Stimulated activated CD4-positive, alpha-beta T cell treated with anti-CD3 and anti-CD28 coated beads, Interleukin-4, amount 100 ng/mL, for 4 hours (primary cell): ENCODE results near the gene PSTPIP1.
A peak's percentile ranks its signal among the peaks of the same experiment; 100 is the strongest.

Experiments used
- DNase-seq, 2 experiments: peaks; one replicate each; pipeline ENCODE4 v3.0.0-alpha.2; 2020

The PSTPIP1 gene

DNA sequence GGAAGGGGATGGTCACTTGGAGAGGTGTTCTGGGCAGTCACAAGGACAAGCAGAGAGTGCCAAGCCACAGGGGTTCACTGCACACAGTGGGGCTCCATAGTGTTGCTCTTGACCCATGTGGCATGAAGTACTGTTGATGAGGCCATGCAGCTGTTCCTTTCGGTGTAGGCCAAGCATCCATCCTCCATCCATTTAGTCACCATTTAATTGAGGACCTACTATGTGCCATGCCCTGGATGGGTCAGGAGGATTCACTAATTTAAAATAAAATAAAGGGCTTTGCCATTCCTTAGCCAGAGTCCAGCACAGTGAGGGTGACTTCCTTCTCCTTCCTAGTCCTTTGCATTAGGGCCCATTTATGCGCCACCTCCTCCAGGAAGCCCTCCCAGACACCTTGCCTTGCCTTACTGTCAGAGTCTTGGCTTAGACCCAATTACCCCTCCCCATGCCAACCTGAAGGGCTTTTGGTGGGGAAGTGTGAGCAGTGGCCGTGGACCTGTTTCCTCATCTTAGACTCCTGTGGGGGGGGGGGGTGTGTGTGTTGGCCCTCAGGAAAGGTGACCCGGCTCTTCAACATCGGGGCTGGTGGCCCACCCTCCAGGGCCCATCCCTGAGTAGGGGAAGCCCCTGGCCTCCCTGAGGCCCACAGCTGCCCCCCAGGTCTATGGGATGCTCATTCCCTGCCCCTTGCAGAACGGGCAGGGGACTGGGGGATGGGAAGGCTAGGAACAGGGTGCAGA lies 25.6 kb downstream of the PSTPIP1 start:
- DNase-seq, result no peak

DNA sequence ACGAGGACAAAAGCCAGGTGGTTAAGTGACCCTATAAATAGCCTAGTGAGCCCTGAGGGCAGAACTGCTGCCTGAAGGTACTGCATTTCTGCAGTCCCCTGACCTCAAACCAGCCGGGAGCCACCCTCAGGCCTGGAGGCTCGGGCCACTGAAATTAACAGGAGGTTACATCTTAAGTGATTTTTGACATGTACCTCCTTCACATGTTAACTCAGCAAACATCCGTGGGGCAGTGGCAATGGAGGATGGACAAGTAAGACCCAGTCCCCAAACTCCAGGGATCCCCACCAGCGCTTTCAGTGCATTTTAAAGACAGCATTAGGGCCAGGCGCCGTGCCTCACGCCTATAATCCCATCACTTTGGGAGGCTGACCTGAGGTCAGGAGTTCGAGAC lies 26.2 kb downstream of the PSTPIP1 start:
- DNase-seq, result no peak

DNA sequence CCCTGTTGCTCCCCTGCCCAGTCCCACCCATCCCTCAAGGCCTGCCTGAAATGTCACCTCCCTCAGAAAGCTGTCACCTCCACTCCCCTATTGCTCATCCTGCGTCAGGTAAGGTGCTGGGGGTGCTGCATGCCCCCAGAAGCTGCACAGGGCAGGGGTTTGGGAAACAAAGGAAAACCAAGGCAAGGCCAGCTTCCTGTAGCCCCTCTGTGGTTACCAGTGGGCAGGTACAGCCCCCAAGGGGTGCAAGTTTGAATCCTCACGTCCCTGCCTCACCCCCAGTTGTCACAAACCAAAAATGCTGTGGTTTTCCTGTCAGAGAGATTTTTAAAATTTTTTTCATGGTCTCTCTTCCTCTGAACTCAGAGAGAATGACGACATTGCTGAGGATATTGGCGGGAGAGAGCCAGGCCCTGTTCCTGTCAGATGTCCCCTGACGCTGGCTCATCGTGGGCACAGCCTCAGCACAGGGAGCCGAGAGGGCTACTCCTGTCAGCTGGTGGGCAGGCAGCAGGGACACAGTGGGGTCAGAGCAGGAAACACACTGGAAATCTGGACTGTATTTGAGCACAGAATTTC lies 27.0 kb downstream of the PSTPIP1 start:
- DNase-seq, result no peak

DNA sequence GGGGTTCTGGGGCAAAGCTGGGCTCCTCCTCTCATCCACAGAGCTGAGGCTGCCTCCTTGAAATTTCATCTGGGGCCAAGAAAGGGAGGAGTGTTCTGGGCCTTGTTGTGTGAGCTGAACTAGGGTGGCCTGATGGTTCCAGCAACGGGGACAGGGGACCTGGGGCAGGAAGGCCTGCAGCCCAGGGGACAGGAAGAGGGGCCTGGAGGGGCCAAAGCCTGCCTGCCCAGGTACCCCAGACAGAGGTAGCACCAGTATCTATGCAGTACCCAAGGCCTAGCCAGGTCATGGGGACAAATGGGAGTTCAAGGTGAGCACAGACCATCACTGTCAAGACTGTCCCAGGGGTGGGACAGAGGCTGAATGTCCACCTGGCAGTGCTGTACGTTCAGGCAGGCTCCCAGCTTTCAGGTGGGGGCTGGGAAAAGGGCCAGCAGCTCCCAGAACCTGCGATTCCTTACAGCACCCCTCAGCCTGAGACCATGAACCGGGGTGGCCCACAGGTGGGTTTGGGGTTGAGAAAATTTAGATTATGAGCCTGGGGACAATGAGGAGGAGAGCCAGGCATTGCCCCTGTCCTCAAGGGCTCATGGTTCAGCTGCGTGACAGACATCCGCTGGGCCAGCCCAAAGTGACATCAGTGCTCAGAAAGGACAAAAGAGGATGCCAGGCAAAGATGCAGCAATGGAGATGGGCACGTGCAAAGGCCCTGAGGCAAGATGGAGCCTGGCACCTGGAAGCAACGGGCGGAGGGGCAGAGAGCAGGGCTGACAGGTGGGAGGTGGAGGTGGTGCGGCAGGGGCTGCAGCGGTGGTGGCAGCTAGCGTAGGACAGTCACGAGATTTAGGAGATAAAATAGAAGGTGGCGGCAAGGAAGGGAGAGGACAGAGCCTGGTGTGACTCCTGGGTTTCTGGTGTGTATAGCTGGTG lies 28.0 kb downstream of the PSTPIP1 start:
- DNase-seq, result no peak

DNA sequence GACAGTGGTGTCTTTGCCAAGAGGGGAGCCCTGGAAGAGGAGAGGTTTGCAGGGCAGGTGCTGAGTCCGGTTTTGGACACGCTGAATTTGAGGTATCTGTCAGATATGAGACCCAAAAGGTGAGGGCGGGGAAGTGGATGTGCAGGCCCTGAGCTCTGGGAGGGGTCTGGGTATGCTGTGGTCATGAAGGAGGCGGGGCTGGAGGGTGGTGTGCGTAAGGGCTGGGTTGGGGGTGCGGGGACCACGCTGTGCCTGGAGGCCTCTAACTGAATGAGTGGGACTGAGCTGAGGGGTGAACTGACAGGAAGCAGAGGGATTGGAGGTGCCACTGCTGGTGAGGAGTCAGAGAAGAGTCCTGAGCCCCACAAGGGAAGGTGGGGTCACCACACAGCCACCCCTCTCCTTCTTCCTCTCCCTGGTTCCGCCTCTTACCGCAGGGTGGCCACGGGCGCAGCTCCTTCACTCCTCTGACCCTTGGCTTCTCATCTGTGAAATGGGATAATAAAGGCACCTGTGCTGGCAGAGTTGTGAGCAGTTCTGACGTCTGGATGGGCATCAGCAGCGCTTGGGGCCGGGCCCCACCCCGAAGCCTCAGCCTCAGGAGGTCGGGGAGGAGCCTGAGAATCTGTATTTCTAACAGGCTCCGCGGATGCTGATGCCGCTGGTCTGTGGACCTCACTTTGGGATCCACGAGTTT lies 28.8 kb downstream of the PSTPIP1 start:
- DNase-seq, result no peak

DNA sequence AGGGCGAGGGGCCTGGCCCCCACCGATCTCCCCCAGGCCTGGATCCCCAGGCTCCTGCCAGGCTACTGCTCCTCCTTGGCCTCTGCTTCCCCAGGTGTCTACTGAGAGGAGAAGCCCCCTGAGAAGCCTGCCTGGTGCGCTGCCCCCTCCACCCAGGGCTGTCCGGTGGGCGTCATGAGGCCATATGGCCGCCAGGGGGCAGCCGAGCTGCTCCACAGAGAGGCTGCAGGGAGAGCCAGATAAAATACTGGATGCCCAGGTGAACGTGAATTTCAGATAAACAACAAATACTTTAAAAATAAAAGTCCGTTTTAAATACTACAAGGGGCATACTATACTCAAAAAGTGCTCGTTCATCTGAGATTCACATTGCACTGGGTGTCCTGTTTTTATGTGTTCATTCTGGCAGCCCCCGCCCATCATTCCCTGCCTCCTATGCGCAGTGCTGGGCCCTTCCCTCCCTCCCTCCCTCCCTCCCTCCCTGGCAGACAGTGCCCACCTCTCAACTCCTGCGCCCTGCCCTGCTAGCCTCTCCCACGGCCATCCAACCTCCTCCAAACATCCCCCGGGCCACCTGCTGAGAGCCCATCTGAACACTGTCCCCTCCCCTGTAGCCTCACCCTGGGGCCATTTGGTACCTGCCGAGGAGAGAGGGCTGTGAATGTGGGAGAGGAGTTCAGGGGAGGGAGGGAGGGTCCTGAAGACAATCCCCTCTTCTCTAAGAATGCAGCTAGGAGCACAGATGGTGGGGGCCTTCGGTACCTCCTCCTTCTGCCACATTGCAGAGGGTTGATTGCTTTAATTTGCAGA lies 29.6 kb downstream of the PSTPIP1 start:
- peak; percentile 48 to 73 for DNase-seq

DNA sequence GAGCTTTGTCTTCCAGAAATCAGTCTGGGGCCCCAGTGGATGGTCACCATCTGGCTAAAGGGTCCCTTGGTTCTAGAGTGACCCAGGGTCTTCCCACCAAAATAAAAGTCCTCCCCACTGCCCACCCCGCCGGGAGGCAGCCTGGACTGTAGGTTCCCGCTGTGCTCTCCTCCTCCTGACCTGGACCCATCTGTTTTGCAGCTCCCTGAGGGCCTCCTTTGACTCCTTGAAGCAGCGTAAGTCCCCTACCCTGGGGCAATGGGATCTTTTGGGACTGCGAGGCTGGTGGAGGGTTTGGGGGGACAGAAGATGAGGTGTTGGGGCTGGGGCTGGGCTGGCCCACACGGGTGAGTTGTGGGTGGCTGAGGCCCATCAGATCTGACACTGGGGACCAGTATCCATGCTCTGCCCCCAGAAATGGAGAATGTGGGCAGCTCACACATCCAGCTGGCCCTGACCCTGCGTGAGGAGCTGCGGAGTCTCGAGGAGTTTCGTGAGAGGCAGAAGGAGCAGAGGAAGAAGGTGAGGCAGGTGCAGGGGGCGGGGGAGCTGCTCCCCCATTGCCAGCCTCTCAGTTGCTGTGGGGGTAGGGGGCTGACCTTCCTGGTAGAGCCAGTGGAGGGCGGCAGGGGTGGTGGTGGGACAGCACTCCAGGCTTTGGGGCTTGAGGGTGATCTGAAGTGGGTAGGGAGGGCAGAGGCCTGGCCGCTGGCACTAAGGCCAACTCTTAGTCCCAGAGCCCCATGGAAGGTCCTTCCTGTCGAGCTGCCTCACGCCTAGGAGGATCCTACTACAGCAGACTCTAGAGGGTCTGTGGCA lies 30.4 kb downstream of the PSTPIP1 start:
- DNase-seq, result no peak

DNA sequence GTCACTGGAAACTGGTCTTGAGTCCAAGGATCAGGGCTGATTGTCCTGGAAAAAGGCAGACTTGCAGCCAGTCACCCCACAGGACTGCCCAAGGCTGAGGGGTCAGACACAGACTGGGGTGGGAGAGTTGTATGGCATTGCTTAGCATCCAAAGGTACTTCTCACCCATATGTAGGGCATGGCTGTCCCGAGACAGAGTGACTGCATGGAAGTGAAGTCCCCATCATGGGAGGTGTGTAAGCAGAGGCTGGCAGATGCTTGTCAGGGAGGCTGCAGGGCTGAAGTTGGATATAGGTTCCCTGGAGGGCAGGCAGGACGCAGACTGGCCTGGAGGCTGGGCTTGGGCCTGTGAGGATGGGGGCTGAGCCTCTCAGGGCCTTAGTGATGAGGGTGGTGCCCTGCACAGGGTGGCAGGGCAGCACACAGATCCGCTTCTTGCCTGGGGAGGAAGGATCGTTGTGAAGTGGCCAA lies 31.1 kb downstream of the PSTPIP1 start:
- DNase-seq, result no peak

DNA sequence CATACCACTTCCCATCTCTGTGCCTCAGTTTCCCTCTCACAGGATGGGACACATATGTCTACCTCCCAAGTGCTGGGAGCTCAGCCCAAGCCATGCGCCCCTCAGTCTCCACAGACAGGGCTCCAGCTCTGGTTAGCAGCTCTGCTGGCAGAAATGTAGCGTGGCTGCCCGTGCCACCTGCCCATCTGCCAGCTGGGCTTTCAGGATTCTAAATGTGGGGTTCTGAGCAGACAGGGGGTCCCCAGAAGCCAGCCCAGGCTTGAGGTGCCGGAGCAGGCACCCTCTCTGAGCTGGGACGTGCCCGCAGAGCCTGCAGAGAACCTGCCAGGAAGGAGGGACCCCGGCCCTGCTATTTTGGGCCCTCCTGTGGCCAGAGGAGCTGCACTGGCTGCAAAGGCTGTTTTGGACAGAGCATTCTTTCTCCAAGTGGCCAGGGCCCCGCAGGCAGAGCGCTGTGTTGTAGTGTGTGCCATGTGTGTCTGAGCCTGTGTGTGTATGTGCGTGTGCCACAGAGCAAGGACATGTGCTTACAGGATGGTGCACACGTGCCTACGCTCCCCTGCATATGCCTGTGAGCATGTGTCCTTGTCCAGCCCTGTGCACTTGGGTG lies 31.7 kb downstream of the PSTPIP1 start:
- DNase-seq, result peak in 1 of 2 experiments; percentile 0

DNA sequence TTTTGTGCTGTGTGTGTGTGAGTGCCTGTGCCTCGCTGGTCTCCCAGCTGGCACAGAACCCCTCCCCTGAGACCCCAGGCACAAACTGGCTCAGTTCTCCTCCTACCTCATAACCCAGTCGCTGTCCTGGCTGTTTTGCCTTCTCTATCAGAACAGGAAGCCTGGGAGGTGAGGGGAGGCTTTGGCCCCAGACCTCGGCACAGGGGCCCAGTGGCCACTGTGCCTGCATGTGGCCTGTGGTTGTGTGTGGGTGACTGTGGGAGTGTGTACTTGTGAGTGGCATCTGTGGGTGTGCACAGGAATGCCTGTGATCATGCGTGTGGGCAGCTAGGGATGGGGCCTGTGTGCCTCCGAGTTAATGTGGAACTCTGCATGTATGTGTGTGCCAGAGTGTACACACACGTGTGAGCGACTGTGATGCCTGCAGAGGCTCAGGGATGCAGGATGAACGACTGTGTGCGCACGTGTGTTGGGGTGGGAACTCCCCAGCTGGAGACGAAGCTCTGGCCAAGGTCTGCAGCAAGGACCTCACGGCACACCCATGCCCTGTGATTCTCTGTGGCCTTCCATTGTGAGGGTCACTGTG lies 32.3 kb downstream of the PSTPIP1 start:
- DNase-seq, result no peak

DNA sequence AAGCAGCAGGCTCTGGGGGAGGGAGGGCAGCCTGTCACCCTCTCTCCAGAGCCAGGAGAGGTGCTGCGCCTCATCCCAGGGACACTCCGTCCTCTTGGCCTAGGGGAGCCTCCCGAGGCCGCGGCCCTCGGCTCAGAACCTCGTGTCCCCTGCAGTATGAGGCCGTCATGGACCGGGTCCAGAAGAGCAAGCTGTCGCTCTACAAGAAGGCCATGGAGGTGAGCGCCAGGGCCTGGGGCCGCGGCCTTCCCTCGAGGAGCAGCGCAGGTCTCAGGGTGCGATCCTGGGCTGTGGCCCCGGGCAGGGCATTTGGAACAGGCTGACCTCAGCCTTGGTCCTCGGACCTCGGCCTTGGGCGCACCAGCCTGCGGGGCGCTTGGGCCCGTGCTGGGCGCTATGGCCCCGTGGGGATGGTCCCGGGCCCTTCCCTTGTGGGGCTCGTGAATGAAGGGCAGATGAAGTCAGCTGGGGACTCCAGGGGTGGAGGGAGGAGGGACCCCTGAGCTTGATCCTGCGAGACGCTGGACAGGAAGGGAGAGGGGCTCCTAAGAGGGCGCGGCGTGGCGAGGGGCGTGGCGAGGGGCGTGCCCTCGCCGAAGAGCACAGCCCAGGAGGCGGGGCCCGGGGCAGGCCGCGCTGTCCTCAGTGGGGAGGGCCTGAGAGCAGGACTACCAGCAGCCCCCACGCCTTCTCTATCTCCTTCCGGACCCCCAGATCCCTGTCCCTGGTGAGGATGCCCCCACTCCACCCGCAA lies 32.9 kb downstream of the PSTPIP1 start:
- DNase-seq, result peak in 1 of 2 experiments; percentile 1

DNA sequence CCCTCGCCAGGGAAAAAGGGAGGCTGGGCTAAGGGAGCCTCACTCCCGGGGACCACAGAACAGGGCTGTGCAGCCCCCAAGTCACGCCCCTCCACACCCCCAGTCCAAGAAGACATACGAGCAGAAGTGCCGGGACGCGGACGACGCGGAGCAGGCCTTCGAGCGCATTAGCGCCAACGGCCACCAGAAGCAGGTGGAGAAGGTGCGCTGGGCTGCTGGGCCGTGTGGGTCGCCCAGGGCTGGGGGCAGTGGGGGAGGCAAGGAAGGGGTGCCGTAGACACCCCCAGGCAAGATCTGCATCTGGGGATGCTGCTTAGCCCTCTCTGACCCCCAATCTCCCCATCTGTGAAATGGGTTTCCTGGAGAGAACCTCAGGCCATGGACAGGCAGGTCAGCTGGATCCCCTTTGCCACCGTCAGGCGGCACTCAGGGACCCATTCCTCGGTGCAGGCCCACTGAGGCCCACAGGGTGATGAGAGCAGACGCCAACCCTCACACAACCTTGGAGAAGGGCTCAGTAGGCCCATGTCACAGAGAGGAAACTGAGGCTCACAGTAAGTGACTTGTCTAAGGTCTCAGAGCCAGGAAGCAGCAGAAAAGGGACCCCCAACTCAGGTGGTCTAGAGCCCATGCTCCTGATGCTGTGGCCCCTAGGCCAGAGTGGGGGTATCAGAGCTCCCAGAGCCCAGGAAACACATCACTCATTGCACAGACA lies 33.7 kb downstream of the PSTPIP1 start:
- no peak for DNase-seq

DNA sequence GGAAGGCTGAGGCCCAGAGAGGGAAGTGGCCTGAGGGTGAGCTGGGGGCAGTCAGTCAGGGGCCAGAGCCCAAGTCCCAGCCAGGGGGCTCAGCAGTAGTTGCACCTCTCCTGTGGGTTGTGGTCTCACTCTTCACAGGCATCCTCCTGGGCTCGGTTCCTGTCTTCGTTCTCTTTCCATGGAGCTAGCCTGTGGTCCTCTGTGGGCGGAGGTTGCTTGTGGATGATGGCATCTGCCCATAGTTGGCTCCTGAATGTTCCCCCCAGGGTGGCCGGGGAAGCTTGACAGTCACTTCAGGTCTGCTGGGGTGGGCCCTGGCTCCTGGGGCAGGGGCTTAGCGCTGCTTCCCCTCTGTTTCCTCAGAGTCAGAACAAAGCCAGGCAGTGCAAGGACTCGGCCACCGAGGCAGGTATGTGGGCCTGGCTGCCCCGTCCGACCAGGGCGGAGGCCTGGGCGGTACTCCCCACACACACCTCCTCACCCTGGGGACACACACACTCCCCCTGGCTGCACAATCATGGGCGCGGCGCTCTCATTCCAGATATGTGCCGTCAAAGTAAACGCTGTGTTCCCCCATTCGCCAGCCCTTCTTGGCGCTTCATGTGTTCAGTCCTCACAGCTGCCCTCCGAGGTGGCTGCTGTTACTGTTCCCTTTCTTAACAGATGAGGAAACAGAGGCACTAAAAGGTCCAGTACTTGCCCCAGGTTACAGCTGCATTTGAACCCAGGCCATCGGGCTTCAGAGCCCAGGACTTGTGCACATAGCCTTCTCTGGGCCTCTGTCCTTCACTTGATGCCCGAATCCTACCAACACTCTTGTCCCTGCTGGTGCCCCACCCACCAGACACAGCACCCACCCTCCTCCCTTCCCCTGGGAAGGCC lies 34.5 kb downstream of the PSTPIP1 start:
- DNase-seq, result peak in 1 of 2 experiments; percentile 0

DNA sequence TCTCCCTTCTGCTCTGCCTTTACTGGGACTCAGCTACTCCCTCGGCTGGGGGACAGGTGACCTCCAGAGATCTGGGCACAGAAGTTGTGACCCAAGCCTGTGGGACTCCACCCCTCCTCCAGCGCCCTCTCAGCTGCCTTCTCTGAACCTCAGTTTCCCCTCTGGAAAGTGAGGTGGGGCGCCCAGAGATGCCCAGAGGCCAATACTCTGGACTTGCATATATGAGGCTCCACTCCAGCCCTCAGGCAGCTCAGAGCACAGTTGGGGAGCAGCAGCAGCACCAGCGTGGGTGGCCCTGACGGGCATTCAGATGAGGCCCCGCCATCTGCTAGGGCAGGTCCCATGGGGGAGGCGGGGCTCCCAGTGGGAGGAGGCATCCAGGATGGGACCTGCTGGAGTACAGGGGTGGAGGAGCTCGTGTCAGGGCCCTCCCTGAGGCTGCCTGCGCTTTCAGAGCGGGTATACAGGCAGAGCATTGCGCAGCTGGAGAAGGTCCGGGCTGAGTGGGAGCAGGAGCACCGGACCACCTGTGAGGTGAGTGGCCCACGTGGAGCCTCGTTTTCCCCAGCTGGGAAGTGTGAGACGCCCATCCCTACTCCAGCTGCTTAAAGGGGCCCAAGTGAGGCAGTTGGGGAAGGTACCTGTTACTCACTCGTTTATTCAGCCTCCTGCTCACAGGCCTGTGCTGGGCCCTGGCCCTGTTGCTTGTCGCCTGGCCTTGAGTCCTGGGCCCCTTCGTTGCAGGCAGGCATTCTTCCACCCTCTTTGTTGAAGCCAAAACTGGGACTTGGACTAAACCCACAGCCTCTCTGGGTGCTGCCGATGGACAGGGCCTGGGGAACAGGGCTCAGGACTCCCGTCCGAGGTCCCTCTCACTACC lies 35.4 kb downstream of the PSTPIP1 start:
- peak in 1 of 2 experiments; percentile 0 for DNase-seq

DNA sequence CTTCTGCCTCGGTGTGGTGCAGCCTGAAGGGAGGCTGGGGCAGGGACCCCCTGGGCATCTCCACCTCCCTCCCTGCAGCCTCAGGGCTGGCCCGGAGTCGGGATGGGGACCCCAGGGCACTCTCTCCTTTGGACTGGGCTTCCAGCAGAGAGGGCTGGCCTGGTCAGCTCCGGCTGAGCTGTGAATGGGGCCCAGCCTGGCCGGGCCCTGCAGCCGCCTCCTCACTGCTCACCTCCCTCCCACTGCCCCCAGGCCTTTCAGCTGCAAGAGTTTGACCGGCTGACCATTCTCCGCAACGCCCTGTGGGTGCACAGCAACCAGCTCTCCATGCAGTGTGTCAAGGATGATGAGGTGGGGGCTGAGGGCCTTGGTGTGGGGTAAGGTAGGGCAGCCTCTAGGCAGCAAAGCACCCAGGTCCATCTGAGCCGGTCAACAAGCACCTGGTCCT lies 36.0 kb downstream of the PSTPIP1 start:
- no peak for DNase-seq

DNA sequence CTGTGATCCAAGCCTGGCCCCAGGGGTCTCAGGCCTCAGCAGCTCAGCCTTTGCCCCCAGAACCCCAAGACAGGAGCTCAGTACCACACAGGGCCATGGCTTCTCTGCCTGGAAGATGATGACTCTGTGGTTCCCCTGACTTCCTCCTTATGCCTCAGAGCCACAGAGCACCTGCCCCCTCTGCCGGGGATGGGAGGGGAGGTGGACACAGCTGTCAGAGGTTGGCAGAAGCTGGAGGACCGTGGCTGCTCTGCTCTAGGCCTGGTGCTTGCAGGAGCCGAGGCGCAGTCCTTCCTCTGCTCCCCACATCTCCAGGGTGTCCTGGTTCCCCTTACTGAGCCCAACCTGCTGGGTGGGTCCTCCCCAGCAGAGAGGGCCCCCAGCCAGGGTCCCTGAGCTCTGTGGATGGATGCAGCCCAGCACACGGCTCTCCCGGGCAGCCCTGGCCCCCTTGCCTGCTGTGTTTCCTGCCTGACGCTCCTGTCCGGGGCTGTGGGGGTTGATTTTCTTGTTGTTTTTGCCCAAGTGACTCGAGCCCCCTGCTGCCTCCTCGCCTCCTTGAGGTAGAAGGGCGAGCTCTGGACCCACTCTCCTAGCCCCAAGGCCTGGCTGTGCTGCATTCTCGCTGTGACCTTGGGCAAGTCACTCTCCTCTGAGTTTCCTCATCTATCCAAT lies 36.6 kb downstream of the PSTPIP1 start:
- DNase-seq, result peak in 1 of 2 experiments; percentile 11
